ENCODE measurements around the gene SND1. TPM values are rescaled to one million over a fixed set of nuclear protein-coding genes. Genes with fewer than 3 reads are reported as not detected.

Gene SND1
- total and polyA plus RNA-seq, 2 donors (not counting 3 experiments of a cell fraction or from before 2014, with no cell fraction given) = 116 to 249 TPM

- Histone ChIP-seq H2AFZ (ENCODE audit: low read depth, low read length) (no peak overlapping the region), H3K27ac (ENCODE audit: insufficient read depth, low read depth, low read length) (no peak overlapping the region), H3K36me3 (ENCODE audit: control insufficient read depth in 2 of 2, extremely low read depth in 1 of 2, insufficient read depth in 2 of 2, low read length in 2 of 2) (peaks cover 18 to 29% of the 10 kb centered on the region in 2 experiments), H3K9ac (replicated peaks; ENCODE audit: extremely low read depth, insufficient read depth, low read length) (no peak overlapping the region), H3K9me1 (replicated peaks; ENCODE audit: control insufficient read depth, extremely low read depth, insufficient read depth, low read length) (no peaks in the 10 kb centered on the region), H3K79me2 (ENCODE audit: control insufficient read depth, insufficient read depth, low read length) (peaks cover 73% of the 10 kb centered on the region), H4K20me1 (replicated peaks; ENCODE audit: control insufficient read depth, extremely low read depth, insufficient read depth, low read length) (no peaks in the 10 kb centered on the region), H3K4me3 (replicated peaks in 1 of 3; ENCODE audit: insufficient read depth in 1 of 3, low read depth in 1 of 3, low read length in 3 of 3) (no peak overlapping the region), H3K9me3 (replicated peaks; ENCODE audit: control insufficient read depth, insufficient read depth, low read length) (no peaks in the 10 kb centered on the region), H3K27me3 (ENCODE audit: control insufficient read depth in 2 of 2, insufficient read depth in 2 of 2, low read length in 2 of 2) (no peaks in the 10 kb centered on the region), H3K4me1 (ENCODE audit: control insufficient read depth, extremely low read depth, insufficient read depth, low read length) (no peaks in the 10 kb centered on the region), H3K4me2 (ENCODE audit: insufficient read depth, low read length) (no peak overlapping the region)
- dilution Hi-C loops (cut with MboI; ENCODE audit: extremely low pct_ligation_motif_present, low sequenced_read_pairs) (no loop called here), intact Hi-C loops (cut with micrococcal nuclease) (no loop called here)
- no peak for TF ChIP-seq POLR2AphosphoS5 (IDR thresholded peaks at IDR 0.05; ENCODE audit: insufficient read depth, low read depth, low read length)
- no peak for TF ChIP-seq POLR2A (IDR thresholded peaks at IDR 0.05; ENCODE audit: low read depth, low read length)
- TF ChIP-seq CTCF (IDR thresholded peaks at IDR 0.05; ENCODE audit: extremely low read depth in 1 of 2, insufficient read depth in 1 of 2, low read depth in 1 of 2, low read length in 2 of 2) = no peak
- no peak for TF ChIP-seq EZH2 (IDR thresholded peaks at IDR 0.05; ENCODE audit: borderline replicate concordance, low read depth, low read length, severe bottlenecking)
- TF ChIP-seq FOS (IDR thresholded peaks at IDR 0.05; ENCODE audit: borderline replicate concordance, insufficient read depth, low read length) = no peak
- no peak for TF ChIP-seq MYC (IDR thresholded peaks at IDR 0.05; ENCODE audit: low read depth, low read length)
- no peak for TF ChIP-seq JUN (IDR thresholded peaks at IDR 0.05; ENCODE audit: borderline replicate concordance, insufficient read depth, insufficient read length, low read depth)
- no peak for TF ChIP-seq MAX (IDR thresholded peaks at IDR 0.05; ENCODE audit: insufficient read depth, insufficient read length)
- TF ChIP-seq GATA2 (IDR thresholded peaks at IDR 0.05; ENCODE audit: insufficient read depth, insufficient read length, low read depth, low read length) = no peak
- BruUV-seq (replicated peaks) = no TSS peak
- POLR2A ChIA-PET = no interaction called here
- FAIRE-seq (no peak), DNase-seq (ENCODE audit: low read depth, low spot score) (no peak)
- CTCF ChIA-PET = interaction anchor here (0.9 to 2.2 kb wide), 2 partner anchors 12 to 24 kb away, joined by 4 to 5 read pairs; no protein-coding TSS in a partner anchor
Observed at GRCh38 chr7:127690806-127691205, 38.8 kb downstream of the SND1 start.

Data from endothelial cell of umbilical vein (primary cell).